ENCODE results near the gene UST. TPM values are rescaled to one million over a fixed set of nuclear protein-coding genes. Genes with fewer than 3 reads are reported as not detected.

UST gene
- polyA plus RNA-seq, 1 experiment = 21.4 TPM

DNA sequence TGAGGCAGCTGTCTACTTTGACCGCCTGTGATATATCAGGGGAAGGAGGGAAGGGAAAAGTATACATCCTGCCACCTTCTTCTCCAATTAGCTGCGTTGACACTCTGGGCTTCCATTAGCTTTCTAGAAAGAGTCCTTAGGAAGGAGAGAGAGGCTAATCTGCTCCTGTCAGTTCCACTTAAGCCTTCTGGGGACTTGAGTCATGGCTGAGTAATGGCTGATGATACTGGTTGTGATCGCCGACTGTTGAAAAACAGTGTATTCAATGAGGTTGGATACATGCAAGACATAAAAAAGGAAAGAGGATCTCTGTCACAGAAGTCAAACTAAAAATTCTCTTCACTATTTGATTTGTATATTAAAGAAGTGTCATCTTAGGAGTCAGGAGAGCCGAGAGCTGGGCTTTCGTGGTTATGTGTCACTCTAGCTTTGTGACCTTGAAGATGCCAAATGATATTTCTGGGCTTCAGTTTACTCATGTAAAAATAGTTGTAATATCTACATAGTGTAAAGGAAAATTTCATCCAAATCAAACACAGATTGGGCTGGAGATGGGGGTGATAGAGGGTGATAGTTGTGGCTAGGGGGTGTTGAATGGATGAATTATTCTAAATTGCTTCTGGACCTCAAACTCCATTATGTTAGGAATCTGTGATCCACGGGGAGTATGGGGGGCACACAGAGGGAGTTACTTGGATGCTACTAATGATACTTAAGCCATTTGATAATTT lies 189.0 kb downstream of the UST start:
- Histone ChIP-seq H3K27ac (ENCODE audit: low read depth, low read length) (no peak overlapping the region), H3K27me3 (ENCODE audit: control insufficient read depth, insufficient read depth, low read length) (no peaks in the 10 kb centered on the region), H3K4me3 (ENCODE audit: low read depth, low read length) (no peak overlapping the region), H3K9me3 (ENCODE audit: control insufficient read depth, insufficient read depth, low read length) (no peaks in the 10 kb centered on the region)
- CTCF ChIA-PET = interaction anchor here (0.8 kb wide), 1 partner anchor 358 kb away, joined by 3 read pairs; no protein-coding TSS in a partner anchor
- TF ChIP-seq, protein P1, sequence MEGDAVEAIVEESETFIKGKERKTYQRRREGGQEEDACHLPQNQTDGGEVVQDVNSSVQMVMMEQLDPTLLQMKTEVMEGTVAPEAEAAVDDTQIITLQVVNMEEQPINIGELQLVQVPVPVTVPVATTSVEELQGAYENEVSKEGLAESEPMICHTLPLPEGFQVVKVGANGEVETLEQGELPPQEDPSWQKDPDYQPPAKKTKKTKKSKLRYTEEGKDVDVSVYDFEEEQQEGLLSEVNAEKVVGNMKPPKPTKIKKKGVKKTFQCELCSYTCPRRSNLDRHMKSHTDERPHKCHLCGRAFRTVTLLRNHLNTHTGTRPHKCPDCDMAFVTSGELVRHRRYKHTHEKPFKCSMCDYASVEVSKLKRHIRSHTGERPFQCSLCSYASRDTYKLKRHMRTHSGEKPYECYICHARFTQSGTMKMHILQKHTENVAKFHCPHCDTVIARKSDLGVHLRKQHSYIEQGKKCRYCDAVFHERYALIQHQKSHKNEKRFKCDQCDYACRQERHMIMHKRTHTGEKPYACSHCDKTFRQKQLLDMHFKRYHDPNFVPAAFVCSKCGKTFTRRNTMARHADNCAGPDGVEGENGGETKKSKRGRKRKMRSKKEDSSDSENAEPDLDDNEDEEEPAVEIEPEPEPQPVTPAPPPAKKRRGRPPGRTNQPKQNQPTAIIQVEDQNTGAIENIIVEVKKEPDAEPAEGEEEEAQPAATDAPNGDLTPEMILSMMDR (IDR thresholded peaks at IDR 0.05; ENCODE audit: low read depth, low read length) = no peak
- DNase-seq (ENCODE audit: low read depth, low spot score) = no peak
- POLR2A ChIA-PET = no interaction called here

DNA sequence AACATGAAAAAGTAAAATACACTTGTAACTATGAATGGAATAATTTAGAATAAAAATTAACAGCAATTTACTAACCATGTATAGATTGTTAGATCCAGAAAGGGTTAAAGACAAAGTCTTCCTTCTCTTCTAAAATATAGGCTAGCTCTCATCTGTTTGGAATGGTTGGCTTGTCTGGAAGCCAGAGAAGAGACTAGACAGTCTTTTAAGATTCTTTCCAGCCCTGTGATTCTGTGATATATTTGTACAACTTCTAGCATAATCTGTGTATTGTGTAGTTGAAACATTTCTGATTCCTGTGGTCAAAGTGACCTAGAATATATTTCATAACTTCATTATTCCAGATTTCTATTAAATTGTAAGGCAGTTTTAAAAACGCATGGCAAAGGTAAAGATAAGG lies 196.6 kb downstream of the UST start:
- ChIA-PET CTCF (interaction anchor here (2.4 kb wide), 1 partner anchor 366 kb away, joined by 12 read pairs; no protein-coding TSS in a partner anchor), POLR2A (interaction anchor here (0.6 kb wide), 1 partner anchor 196 kb away, joined by 3 read pairs; no protein-coding TSS in a partner anchor)
- TF ChIP-seq, protein P1 (IDR thresholded peaks at IDR 0.05; ENCODE audit: low read depth, low read length) = no peak
- H3K27ac ChIP-seq (ENCODE audit: low read depth, low read length) = no peak overlapping the region
- DNase-seq (ENCODE audit: low read depth, low spot score) = no peak
- no peaks in the 10 kb centered on the region for H3K9me3 ChIP-seq (ENCODE audit: control insufficient read depth, insufficient read depth, low read length)
- no peaks in the 10 kb centered on the region for H3K27me3 ChIP-seq (ENCODE audit: control insufficient read depth, insufficient read depth, low read length)
- H3K4me3 ChIP-seq (ENCODE audit: low read depth, low read length) = no peak overlapping the region

DNA sequence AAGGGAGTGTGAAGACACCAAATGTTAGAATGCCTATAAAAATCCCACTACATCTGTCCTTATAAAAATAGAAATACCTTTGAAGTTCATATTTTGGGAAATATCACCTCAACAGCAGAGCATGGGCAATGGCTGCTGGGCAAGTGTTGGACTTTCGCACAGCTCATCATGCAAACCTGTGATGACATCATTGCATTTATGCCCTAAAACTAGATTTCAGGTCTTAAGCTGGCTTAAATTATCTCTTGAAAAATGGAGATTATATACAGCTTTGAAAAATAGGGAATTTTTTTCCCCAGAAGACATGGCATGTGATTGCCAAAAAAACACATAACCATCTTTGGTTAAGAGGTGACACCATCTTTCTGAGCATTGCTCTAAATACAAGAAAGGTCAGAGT lies 197.8 kb downstream of the UST start:
- TF ChIP-seq, protein P1 (IDR thresholded peaks at IDR 0.05; ENCODE audit: low read depth, low read length) = no peak
- Histone ChIP-seq H3K27me3 (ENCODE audit: control insufficient read depth, insufficient read depth, low read length) (no peaks in the 10 kb centered on the region), H3K27ac (ENCODE audit: low read depth, low read length) (no peak overlapping the region), H3K9me3 (ENCODE audit: control insufficient read depth, insufficient read depth, low read length) (no peaks in the 10 kb centered on the region), H3K4me3 (ENCODE audit: low read depth, low read length) (no peak overlapping the region)
- CTCF ChIA-PET = interaction anchor here (1.3 to 2.4 kb wide), 2 partner anchors 367 to 385 kb away, joined by 4 to 12 read pairs; no protein-coding TSS in a partner anchor
- no peak for DNase-seq (ENCODE audit: low read depth, low spot score)
- POLR2A ChIA-PET = no interaction called here

DNA sequence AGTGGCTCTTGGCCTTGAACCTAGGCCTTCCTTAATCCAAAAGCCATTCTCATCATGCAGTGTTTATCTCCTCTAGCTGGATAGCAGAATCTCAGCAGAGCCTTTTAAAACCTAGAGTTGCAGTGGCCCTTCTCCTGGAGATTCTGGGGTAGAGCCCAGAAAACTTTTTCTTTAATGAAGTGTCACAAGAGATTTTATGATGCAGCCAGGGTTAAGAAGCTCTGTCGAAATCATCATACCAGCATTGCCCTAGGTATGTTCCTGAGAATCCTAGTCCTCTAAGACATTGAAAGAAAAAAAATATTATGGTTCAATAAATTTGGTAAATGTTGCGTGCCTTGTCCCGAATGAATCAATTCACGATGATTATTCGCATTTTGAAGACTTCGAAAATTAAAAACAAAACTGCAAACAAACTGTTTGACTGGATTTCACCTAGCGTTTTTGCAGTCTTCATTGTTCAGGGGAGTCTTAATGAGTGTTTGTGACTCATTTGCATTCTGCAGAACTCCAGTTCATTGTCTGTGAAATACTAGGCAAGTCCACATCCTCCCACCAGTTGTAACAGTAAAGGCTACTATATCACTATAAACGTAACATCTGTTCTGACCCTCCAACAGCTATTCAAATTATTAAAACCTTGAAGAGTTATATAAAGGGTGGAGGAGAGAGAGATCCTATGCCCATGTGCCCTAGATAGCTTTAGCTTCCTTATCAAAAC lies 198.6 kb downstream of the UST start:
- Histone ChIP-seq H3K27me3 (ENCODE audit: control insufficient read depth, insufficient read depth, low read length) (no peaks in the 10 kb centered on the region), H3K4me3 (ENCODE audit: low read depth, low read length) (no peak overlapping the region), H3K27ac (ENCODE audit: low read depth, low read length) (no peak overlapping the region), H3K9me3 (ENCODE audit: control insufficient read depth, insufficient read depth, low read length) (no peaks in the 10 kb centered on the region)
- TF ChIP-seq, protein P1 (IDR thresholded peaks at IDR 0.05; ENCODE audit: low read depth, low read length) = no peak
- DNase-seq (ENCODE audit: low read depth, low spot score) = no peak
- ChIA-PET CTCF (interaction anchor here (1.3 to 1.5 kb wide), 2 partner anchors 367 to 386 kb away, joined by 4 to 8 read pairs; no protein-coding TSS in a partner anchor), POLR2A (no interaction called here)

Measured in AG04450 (cell line).